SKM-1 (cell line): Measurements from ENCODE around the gene ARFIP1.

Experiments used
- DNase-seq: peaks from one replicate; lab custom pipeline; 2025; ENCODE audit not compliant: unreplicated experiment; lab: John Stamatoyannopoulos, UW

The ARFIP1 gene

DNA sequence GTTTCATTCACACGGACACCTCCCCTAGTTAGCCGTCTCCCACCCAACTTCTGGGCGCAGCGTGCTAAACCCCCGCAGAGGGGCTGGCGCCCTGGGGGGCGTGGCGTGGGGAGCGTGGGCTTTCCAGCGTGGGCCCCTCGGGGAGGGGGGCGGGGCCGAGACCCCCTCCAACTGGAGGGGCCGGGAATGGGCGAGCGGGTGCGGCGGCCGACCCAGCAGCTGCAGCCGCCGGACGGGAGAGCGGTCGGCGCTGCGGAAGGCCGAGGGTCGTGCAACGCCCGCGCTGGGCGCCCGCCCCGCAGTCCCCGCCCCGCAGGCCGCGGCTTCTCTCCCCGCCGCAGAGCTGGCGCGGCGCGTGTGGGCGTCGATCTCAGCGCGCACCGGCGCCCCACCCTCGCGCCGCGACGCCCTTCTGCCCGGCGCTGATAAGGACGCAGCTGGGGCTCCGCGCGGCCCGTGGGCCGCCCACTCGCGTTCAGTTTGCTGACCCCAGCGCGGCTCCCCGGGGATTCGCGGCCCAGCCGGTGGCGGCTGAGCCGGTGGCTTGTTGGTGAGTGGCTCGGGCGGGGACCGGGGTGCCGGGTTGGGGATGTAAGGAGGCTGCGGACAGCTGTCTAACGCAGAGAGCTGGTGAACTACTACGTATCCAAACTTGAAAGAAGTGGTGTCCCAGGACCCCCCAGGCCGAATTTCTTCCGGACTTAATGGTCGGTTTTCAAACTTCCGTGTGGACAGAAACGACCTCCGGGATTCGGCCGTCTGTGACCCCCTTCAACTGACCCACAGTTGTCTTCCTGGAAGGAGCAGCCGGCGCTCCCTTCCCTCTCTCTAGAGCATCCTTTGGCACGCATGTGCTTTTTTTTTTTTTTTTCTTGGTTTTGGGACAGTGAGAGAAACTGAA is 157.8 kb downstream of the ARFIP1 start:
- no peak for DNase-seq

GRCh38 chr4:152938237-152938947 is 158.6 kb downstream of the ARFIP1 start:
- no peak for DNase-seq

- no peak for DNase-seq
Observed at GRCh38 chr4:152939621-152940020, 159.9 kb downstream of the ARFIP1 start.

GRCh38 chr4:152940461-152940860 is 160.7 kb downstream of the ARFIP1 start:
- DNase-seq = no peak

GRCh38 chr4:152941411-152941810 is 161.7 kb downstream of the ARFIP1 start:
- no peak for DNase-seq

DNA sequence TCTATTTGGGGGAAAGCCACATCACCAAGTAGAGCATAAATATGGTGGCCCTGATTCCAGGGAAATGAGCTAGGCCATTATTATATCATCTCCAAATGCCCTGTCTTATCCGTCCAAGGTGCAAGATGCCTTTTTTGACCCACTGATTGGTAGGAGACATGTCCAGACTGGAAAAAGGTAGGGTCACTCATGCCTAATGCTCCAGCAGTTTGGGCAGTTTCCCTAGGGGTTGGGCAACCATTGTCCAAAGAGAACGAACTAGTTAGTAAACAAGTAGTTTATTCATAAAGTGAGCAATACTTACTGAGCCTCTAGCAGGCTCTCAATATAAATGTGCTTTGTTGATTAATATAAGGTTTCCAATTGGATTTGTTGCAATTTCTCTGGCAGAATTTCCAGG is 162.6 kb downstream of the ARFIP1 start:
- DNase-seq = no peak

GRCh38 chr4:152943672-152944071 is 163.9 kb downstream of the ARFIP1 start:
- no peak for DNase-seq

- no peak for DNase-seq
Observed at GRCh38 chr4:152944666-152945320, 165.0 kb downstream of the ARFIP1 start.

GRCh38 chr4:152945639-152946038 is 165.9 kb downstream of the ARFIP1 start:
- no peak for DNase-seq

DNA sequence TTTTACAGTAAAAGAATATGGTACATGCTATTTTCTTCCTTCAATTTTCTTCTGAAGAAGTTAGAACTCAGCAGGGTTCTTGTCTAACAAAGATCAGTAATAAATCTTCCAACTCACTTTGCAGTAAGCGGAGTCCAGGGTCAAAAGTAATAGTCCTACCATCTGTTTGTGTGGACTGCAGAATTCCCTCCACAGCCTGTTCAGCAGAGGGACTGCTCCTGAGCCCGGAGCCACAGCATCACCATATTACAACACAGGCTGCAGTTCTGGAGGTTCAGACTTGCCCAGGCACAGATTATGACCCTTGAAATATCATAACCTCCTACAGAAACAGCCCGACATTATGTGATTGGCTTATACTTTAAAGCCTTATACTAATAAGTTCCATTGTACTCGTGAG is 166.7 kb downstream of the ARFIP1 start:
- no peak for DNase-seq

GRCh38 chr4:152947311-152947710 is 167.6 kb downstream of the ARFIP1 start:
- DNase-seq = no peak

DNA sequence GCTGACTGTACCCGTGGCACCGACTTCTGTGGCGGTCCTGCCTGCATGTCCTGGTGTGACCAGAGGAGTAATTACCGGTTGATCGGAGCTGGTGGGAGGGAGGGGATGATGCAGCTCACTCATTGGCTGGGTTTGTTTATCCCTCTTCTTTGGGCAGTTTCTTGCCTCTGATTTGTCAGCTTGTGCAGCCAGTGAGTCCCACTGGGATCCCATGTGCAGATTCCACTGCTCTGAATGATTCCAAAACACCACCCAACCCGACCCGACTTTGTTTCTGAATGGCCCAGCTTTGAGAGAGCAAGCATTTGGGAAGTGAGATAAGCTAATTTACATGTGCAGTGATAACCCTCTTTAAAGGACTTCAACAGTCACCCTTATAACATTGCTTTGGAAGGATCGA is 170.2 kb downstream of the ARFIP1 start:
- no peak for DNase-seq

- no peak for DNase-seq
Observed at GRCh38 chr4:152950402-152951274, 170.9 kb downstream of the ARFIP1 start.

DNA sequence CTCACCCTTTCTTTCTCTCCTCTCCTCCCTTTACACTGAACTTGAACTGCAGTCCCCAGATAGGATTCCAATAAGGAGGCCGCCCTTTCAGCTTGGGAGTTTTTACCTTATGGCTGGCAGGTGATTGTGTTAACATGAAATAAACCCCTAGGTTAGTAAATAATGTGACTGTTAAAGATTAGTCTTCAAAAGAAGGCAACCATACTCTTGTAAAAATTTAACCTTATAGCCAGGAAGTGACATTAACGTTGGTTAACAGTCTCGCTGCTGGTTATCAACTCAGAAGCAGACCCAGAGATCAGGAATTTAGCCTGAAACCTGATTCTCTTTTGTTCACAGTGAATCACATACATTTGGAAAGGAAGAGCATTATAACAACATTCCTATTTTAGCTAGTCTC is 171.6 kb downstream of the ARFIP1 start:
- no peak for DNase-seq

DNA sequence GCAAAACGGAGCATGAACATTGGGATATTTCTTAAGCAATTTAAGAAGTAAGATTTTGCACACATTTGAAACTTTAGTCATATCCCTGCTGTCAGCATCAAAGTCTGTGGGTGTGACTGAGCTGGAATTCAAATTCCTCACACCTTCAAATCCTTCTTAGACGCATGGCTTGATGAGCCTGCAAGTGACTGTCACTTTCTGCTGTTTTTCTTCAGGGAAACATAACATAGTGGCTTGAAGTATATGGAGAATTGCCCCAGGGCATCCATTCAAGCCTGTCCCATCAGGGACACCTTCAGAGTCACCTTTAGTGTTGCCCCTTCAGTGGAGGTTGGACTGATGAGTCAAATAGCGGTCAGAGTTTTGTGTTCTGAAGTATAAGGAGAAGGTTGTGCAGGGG is 173.8 kb downstream of the ARFIP1 start:
- DNase-seq = no peak

DNA sequence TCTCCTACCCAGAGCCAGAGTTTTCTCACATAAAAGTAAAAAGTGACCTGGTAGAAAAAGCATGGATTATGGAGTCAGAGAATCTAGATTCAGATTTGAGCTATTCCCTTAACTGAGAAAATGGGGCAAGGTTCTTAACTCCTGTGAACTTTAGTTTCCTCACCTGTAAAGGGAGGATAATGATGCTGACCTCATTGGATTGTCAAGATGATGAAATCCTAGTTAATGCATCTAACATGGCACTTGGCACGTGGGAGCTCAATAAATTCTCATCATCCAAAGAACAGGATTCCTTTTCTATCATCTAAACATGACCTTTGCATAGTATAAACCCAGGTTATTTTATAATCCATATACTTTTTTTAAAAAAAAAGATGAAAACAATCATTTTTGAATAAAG is 175.0 kb downstream of the ARFIP1 start:
- no peak for DNase-seq

DNA sequence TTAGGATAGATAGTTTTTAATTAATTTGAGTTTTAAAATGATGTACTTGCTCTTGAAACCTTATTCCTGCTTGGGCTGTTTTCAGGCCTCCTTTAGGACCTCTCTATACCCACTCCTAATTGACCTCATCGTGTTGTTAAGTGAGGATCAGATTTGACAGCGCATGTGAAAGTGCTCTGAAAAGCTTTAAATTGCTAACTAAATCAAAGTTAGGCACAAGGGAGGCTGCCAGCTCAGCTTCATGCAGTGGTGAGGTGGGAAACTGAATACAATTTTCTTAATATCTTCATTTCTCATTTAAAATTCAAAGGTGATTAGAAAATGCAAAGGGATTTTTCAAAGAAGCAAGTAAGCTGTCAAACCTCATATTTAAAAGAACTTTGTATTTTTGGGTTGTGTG is 176.4 kb downstream of the ARFIP1 start:
- DNase-seq = no peak

GRCh38 chr4:152956650-152957436 is 177.1 kb downstream of the ARFIP1 start:
- no peak for DNase-seq

- DNase-seq = no peak
Observed at GRCh38 chr4:152957437-152958171, 177.8 kb downstream of the ARFIP1 start.
